ENCODE measurements around the gene EFHC2.

- no peak for TF ChIP-seq CTCF (IDR thresholded peaks at IDR 0.05; ENCODE audit: low read depth, low read length)
- no peak for TF ChIP-seq EZH2phosphoT487 (IDR thresholded peaks at IDR 0.05; ENCODE audit: low read depth)
Observed at GRCh38 chrX:44310227-44310626, 33.2 kb downstream of the EFHC2 start.
